OCI-LY1 (cell line): Measurements from ENCODE around the gene SCAPER.

Experiments
- CTCF ChIP-seq: fragments of 200-600 bp; sonication (generic), shearing (Covaris generic); IDR thresholded peaks from 2 replicates; pipeline ENCODE4 v1.5.1; 2017; ENCODE audit warnings: mild to moderate bottlenecking, antibody characterized with exemption, low read length, moderate library complexity, mixed read lengths
- EZH2 ChIP-seq: fragments of 200-600 bp; sonication (generic), shearing (Covaris generic); IDR thresholded peaks from 2 replicates; pipeline ENCODE4 v1.8.0; 2017; ENCODE audit warnings: borderline replicate concordance, mixed run types, mild to moderate bottlenecking, antibody characterized with exemption, low read length, moderate library complexity, mixed read lengths

DNA sequence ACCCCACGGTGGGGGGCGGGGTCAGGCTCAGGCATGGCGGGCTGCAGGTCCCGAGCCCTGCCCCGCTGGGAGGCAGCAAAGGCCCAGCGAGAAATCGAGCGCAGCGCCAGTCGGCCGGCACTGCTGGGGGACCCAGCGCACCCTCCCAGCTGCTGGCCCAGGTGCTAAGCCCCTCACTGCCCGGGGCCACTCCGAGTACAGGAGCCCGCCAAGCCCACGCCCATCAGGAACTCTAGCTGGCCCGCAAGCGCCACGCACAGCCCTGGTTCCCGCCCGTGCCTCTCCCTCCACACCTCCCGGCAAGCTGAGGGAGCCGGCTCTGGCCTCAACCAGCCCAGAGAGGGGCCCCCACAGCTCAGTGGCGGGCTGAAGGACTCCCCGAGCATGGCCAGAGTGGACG lies 29.2 kb downstream of the SCAPER start:
- TF ChIP-seq CTCF = no peak
- TF ChIP-seq EZH2 = no peak
